ENCODE results near the gene DRC3.

DNA sequence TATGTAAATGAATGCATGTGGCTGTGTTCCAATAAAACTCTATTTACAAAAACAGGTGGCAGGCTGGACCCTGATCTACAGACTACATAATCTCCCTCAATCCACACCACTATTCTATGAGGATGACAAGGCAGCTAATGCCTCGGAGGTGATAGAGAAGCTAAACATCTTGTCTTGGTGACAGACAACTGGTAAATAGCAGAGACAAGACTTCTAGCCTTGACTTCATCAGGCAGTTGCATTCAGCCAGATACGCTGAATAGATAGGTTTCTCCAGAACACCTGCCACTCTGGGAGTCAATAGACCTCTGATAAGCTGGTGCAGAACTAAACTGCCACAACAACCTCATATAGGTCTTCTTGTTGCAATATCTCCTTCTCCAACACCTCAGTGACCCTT, 63.0 kb downstream of the DRC3 start:
- TF ChIP-seq EZH2 (IDR thresholded peaks at IDR 0.05; ENCODE audit: insufficient read depth, low read length) = no peak
- TF ChIP-seq, protein P1, sequence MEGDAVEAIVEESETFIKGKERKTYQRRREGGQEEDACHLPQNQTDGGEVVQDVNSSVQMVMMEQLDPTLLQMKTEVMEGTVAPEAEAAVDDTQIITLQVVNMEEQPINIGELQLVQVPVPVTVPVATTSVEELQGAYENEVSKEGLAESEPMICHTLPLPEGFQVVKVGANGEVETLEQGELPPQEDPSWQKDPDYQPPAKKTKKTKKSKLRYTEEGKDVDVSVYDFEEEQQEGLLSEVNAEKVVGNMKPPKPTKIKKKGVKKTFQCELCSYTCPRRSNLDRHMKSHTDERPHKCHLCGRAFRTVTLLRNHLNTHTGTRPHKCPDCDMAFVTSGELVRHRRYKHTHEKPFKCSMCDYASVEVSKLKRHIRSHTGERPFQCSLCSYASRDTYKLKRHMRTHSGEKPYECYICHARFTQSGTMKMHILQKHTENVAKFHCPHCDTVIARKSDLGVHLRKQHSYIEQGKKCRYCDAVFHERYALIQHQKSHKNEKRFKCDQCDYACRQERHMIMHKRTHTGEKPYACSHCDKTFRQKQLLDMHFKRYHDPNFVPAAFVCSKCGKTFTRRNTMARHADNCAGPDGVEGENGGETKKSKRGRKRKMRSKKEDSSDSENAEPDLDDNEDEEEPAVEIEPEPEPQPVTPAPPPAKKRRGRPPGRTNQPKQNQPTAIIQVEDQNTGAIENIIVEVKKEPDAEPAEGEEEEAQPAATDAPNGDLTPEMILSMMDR (IDR thresholded peaks at IDR 0.05; ENCODE audit: insufficient read depth, low read depth, low read length) = no peak
